ENCODE results near the gene OXER1.

Gene OXER1

GRCh38 chr2:42768706-42769256 lies 4.8 kb upstream of the OXER1 start:
- no peak for DNase-seq

DNA sequence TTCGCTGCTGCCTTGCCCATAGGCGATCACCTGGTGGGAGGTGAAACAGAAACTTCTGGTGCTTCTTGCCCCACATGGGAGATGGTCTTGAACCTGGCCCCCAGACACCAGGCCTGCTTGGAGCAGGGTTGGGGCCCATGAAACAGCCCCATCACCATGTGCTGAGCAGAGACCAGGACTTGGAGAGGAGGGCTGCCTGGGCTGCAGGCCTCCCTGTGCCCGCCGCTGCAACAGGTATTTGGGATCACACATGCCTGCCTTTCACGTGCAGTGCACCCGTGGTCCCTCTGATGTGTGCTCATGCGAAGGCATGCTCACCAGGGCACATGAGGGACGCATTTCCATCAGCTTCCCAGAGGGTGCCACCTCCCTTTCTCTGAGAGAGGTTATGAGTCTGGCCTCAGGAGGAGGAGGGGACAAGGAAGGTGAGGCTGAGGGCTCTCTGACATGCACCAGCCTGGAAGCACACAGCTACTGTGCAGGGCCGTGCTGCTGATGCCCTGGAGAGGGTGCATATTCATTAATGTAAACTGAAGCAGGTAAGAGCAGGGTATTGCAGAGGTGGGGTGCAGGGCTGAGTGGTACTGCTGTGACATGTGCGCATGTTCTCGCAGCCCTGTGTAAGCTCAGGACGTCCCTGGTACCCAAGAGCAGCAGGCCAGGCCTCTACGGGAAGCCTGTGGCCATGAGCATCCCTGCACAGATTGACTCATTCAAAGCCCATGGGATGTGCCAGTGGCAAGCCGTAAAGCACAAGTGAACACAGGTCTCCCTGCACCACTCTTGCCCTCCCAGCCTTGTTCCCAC lies 4.2 kb upstream of the OXER1 start:
- DNase-seq: no peak

GRCh38 chr2:42767080-42767898 lies 3.4 kb upstream of the OXER1 start:
- no peak for DNase-seq

DNA sequence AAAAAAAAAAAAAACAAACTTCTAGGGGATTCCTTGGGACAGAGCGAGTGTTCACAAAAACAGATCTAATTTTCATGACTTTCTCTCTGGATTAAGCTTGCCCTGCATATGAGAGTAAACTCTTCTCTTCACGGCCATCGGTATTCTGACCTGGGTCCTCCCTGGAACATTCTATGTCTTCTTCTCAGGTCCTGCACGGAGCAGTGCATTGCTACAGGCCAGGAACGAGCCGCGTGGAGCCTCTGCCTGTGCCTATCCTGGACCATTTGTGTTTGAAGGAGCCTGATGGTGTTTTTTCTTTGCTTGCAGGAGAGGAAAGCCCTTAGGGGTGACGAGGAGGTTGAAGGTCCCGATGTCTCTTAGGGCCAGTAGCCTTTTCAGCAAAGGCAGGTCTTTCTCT lies 1.8 kb upstream of the OXER1 start:
- no peak for DNase-seq

DNA sequence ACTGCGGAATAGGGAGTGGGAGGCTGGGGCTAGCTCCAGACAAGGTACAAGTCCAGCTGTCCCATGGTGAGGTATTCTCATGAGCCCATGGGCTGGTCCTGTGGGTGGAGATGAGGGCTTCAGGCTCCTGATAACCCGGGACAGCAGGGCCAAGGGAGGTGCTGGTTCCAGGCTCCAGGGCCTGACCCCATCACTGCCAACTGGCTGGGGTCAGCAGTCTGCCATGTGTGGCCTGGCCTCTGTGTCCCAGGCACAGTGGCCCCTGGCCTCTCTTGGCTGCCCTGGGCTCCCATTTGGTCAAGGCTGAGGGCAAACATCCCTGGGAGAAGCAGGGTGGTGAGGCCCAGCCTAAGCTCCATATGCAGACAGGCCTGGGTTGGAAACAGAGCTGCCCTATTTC lies 966 bp upstream of the OXER1 start:
- DNase-seq: no peak

DNA sequence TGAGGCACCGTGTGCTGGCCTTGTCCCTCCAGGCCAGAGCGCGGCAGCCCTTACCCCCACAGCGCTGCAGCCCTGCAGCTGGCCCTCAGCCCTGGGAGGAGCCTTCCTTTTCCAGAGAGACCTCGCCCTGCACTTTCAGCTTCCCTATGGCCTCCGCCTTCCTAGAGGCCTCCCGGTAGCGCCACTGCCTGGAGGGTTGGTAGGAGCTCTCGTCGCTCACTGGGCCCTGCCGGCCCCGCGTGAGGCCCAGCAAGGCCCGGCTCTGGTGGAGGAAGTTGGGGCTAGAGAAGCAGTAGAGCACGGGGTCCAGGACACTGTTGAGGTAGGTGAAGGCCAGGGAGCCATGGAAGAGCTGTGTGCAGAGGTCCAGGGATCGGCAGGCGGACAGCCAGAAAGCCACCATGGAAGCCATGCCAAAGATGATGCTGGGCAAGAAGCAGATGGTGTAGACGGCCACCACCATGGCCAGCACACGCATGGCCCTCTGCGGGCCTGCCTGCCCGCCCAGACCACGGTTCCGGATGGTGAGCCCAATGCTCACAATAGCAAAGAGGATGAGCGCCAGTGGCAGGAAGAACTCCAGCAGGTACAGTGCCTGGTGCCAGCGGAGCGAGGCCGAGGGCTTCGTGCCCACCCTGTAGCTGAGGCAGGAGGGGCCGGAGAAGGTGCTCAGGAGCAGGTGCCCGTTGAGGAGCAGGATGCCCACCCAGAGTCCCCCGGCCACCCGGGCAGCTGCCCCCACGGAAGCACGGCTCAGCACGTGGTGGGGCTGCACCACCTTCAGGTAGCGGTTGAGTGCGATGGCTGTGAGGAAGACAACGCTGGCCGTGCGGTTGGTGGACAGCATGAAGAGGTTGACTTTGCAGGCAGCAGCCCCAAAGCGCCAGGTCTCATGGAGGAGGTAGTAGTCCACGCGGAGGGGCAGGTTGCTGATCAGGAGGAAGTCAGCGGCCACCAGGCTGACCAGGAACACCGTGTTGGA lies 821 bp downstream of the OXER1 start:
- DNase-seq: no peak

DNA sequence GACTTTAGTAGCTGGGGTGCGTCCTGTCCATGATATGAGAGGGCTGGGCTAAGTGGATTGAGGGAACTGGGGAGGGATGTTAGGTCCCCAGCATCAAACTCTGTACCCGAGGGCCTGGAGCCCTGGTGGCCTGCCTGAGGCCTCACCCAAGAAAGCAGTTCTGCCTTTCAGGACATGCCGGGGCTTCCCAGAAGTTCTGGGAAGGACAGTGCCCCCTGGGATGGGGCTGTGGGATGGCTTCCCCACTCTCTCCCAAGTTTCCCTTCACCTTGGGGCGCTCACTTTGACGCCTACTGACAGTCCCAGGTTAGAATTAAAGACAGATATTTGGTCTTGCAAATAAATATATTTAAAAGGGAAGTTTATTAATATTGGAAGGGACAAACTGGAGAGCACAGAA lies 1.8 kb downstream of the OXER1 start:
- no peak for DNase-seq

DNA sequence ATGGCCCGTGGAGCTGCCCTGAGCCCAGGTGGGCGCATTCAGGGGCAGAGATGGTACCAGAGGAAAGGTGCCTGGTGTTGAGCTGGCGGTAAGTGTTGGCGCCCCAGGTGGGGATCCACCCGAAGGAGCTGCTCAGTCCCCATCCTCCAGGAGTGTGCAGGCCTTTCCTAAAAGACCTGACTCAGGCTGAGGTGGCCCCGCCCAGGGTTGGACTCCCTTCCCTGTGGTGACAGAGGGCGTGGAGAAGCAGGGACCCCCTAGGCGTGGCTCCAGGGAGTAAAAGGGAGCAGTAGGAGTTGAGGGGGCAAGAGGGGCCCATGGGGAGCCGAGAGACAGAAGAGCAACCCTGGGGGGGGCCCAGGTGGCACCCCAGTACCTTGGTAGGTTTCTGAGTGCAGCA lies 2.4 kb downstream of the OXER1 start:
- DNase-seq: no peak

DNA sequence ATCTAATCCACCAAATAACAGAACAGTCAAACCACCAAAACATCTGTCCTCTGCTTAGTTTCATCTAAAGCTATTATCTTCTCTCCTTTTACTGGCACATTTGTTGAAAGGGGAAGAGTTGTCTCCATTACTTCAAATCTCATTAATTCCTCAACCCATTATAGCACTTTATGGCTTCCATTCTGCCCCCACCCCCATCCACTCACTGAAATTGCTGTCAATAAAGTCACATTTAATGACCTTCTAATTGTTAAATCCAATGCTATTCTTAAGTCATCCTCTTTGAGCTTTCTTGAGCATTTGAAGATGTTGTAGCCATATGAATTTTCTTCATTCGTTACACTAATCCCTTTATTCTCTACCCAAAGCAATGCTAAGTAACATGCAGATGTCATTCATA lies 5.2 kb downstream of the OXER1 start:
- no peak for DNase-seq

GRCh38 chr2:42757981-42758740 lies 5.8 kb downstream of the OXER1 start:
- no peak for DNase-seq

- no peak for DNase-seq
These were observed 6.9 kb downstream of the OXER1 start for GRCh38 chr2:42756966-42757513.

DNA sequence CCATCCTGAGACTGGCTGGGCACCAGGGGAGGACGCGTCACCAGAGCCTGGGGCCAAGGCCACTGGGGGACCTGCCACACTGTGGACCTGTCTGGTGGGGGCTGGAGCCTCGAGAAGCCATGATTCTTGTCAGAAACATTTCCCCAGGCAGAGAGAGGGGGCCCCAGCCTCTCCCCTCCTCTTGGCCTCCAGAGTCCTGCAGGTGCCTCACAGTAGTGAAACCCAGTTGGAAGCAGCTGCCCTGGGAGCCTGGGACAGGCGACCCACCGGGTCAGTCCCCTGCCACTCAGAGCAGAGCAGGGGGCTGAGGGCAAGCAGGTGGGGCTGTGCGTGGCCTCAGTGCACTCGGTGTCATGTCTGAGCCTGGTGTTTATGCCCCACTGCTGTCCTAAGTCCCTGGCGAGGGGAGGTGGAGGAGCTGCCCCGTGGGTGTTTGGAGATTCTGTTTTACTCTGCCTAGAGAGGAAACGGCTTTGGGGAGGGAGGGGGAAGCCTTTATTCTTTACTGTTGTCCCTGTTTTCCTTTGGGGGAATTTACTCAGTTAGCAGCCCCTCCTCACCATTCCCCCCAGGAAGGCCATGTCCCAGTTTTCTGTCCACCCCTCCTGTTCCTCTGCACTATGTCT lies 7.7 kb downstream of the OXER1 start:
- no peak for DNase-seq

DNA sequence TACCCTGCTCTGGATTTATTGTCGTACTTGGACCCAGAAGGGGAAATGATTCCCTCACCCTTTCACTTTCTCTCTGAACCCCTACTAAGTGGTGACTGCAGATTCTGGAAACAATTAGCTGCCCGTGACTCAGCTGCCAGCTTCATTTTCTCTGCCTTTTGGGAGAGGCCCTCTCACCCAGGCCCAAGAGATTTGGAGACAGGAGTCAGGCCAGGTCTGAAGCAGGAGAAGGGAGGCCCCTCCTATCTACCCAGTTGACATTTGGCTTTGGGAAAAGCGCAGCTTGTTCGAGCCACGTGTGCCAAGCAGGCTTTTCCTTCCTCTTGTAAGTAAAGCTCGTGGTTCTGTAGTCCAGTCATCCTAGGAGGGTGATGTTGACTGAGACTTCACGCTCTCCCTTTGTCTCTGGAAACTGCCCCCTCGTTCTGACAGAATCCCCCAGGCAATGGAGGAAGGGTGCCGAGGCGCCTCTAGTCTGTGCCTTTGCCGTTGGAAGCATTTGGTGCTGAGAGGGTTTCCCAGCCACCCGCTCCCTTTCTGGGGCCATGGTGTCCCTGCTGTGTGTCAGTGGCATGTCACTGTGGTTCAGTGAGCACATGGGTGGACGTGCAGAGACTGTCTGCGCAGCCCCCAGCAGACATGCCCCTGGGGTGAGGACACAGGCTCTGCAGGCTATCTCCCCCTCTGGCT lies 8.6 kb downstream of the OXER1 start:
- DNase-seq: no peak

GRCh38 chr2:42754776-42755140 lies 9.2 kb downstream of the OXER1 start:
- DNase-seq: no peak

- no peak for DNase-seq
These were observed 9.7 kb downstream of the OXER1 start for GRCh38 chr2:42754021-42754775.

DNA sequence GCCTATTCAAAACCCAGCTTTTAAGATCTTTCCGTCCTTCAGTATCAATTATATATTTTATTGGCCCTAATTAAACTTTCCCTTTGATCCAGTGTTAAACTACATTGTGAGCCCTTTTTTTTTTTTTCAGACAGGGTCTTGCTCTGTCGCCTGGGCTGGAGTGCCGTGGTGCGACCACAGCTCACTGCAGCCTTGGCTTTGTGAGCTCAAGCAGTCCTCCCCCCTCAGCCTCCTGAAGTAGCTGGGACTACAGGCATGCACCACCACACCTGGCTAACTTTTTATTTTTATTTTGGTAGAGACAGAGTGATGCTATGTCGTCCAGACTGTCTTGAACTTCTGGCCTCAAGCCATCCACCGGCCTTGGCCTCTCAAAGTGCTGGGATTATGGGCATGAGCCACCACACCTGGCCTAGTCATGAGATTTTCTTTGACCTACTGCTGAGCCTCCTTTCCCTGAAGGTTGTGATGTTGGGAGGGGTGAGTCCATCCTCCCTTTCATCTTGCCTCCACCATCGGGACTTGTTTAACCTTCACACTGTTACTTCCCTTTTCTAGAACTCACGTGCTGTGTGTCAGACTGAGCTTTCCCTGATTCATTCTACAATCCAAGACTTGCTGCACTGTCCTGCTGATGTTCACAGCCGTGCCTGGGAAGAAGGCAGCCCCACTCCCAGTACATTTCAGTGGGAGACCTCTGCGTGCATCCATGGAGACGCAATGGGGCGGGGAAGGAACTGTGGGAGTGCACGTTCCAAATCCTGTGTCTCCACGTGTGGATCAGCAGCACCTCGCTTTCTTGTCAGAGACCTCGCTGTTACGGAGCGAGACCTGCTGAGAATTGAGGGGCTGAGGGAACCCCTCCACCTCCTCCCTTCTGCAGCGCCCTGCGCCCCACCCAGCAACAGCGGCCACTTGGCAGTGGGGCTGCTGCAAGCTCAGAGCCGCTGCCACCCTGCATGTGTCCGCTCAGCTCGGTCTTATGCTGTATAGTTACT lies 10.8 kb downstream of the OXER1 start:
- no peak for DNase-seq

DNA sequence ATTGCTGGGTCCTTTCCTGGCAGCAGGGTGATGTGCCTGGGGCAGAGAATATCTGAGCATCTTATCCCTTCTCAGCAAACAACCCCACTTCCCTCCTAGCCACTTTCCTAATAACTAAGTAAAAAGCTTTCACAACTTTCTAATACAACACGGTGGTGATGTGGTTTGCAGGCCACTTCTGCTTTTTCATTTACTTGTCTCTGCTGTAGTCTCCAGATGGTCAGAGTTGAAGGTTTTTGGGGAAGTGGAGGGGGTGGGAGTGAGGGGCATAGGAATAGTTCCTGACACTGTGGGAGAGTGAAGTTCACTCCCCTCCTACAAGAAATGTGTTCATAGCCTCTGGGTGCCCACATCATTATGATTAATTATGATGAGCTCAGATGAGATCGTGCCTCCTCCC lies 11.6 kb downstream of the OXER1 start:
- no peak for DNase-seq

DNA sequence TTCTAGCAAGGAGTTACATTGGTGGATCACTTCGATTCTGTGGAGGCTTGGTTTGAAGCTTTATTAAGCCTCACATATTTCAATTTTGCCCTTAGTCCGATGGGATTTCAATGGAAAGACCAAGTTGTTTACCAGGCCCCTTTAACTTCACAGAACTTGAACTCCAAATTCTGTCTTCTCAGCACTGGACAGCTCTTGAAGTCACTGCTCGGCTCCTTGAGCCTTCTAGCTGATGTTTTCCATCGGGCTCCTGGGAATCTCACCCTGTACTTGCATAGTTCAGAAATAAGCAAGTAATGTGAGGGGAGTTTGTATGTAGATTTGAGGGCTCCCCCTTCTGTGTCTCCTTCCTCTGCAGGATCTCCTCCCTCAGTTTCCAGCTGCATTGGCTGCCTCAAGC lies 15.1 kb downstream of the OXER1 start:
- no peak for DNase-seq

GRCh38 chr2:42747422-42747821 lies 16.5 kb downstream of the OXER1 start:
- no peak for DNase-seq

All from stimulated activated CD4-positive, alpha-beta T cell treated with anti-CD3 and anti-CD28 coated beads, Interleukin-4, amount 100 ng/mL, for 4 hours (primary cell).